ENCODE data around the gene USP34. TPM values are rescaled to one million over a fixed set of nuclear protein-coding genes. Genes with fewer than 3 reads are reported as not detected.
"Not testable (repeated sequence)": the region's sequence is repeated elsewhere in the genome, so short reads cannot be mapped to it uniquely, and the experiment has no call there.

Gene USP34
- total and polyA plus RNA-seq, 7 experiments from 2014 or later = 15.3 to 186 (median 164) TPM

DNA sequence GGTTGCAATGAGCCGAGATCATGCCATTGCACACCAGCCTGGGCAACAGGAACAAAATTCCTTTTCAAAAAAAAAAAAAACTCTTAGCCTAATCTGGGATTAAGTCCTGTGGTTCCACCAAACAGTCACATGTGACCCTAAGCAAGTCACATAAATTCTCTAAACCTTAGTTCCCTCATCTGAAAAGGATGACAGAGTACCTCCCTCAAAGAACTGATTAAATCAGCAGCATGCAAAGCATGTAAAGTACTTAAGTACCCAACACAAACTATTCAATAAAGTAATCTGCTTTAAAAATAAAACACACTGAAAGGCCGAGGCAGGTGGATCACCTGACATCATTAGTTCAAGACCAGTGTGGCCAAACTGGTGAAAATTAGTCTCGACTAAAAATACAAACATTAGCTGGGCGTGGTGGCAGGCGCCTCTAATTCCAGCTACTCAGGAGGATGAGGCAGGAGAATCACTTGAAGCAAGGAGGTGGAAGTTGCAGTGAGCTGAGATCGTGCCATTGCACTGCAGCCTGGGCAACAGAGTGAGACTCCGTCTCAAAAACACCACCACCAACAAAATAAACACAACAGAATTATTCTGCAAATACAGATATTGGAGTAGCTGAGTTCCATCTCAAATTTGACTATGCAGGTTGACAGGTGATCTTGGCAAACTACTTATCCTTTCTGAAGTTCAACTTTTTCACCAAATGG lies 7.0 kb downstream of the USP34 start:
- Mint-ChIP-seq H3K4me1 (peaks cover 31 to 87% (median 58%) of the 10 kb centered on the region in 7 donors), H3K27me3 (no peaks in the 10 kb centered on the region), H3K36me3 (peaks cover 0 to 11% (median 4%) of the 10 kb centered on the region in 5 donors), H3K27ac (peak overlapping the region in 3 of 9 donors; percentile 13 to 54 (median 22)), H3K9me3 (no peaks in the 10 kb centered on the region), H3K4me3 (peak overlapping the region in 7 of 10 donors; percentile 33 to 72 (median 43))
- DNase-seq (no peak), ATAC-seq (no peak)
- ChIA-PET POLR2A (interaction anchor here (1.4 kb wide), 1 partner anchor 74 kb away, joined by 5 read pairs; the partner anchor contains the start of gene XPO1), CTCF (no interaction called here)
- Histone ChIP-seq H3K9me3 (ENCODE audit: control insufficient read depth in 2 of 3, low read length in 3 of 3) (no peaks in the 10 kb centered on the region), H3K27me3 (ENCODE audit: control insufficient read depth in 2 of 2, insufficient read depth in 2 of 2, low read length in 2 of 2) (no peaks in the 10 kb centered on the region), H3K4me1 (ENCODE audit: control insufficient read depth in 2 of 2, insufficient read depth in 2 of 2, low read length in 2 of 2) (peaks cover 30 to 35% of the 10 kb centered on the region in 2 donors), H3K36me3 (ENCODE audit: control insufficient read depth in 2 of 3, insufficient read depth in 3 of 3, low read length in 3 of 3) (no peaks in the 10 kb centered on the region), H3K27ac (ENCODE audit: low read depth, low read length) (no peak overlapping the region), H3K4me3 (ENCODE audit: low read length) (no peak overlapping the region)
- intact Hi-C loops (cut with micrococcal nuclease) = loop anchor here in 1 of 2 donors (2.0 kb wide), 1 partner anchor 15 kb away; no protein-coding TSS in a partner anchor

DNA sequence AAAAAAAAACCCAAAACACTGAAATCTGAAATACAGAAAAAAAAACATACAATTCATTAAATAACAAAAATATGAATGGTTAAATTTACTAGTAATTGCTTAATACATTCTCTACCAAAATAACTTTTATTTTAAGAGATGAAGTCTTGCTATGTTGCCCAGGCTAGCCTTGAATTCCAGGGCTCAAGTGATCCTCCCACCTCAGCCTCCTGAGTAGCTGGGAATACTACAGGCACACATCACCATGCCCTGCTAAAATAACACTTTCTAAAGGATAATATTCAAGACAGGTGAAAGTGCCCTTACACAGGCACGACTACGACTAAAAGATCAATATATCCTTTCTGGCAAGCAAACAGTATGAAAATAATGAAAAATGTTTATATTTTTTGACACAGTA lies 9.5 kb downstream of the USP34 start:
- ChIA-PET POLR2A (interaction anchor here (1.4 kb wide), 1 partner anchor 76 kb away, joined by 3 read pairs; no protein-coding TSS in a partner anchor), CTCF (interaction anchor here (0.7 kb wide), 1 partner anchor 34 kb away, joined by 3 read pairs; no protein-coding TSS in a partner anchor)
- Histone ChIP-seq H3K27ac (ENCODE audit: low read depth, low read length) (no peak overlapping the region), H3K36me3 (ENCODE audit: control insufficient read depth in 2 of 3, insufficient read depth in 3 of 3, low read length in 3 of 3) (no peaks in the 10 kb centered on the region), H3K4me3 (ENCODE audit: low read length) (no peak overlapping the region), H3K27me3 (ENCODE audit: control insufficient read depth in 2 of 2, insufficient read depth in 2 of 2, low read length in 2 of 2) (no peaks in the 10 kb centered on the region), H3K9me3 (ENCODE audit: control insufficient read depth in 2 of 3, low read length in 3 of 3) (no peaks in the 10 kb centered on the region), H3K4me1 (ENCODE audit: control insufficient read depth in 2 of 2, insufficient read depth in 2 of 2, low read length in 2 of 2) (peaks cover 37 to 43% of the 10 kb centered on the region in 2 donors)
- H3K36me3 Mint-ChIP-seq = peaks cover 0 to 11% (median 3%) of the 10 kb centered on the region in 5 donors
- no peak for DNase-seq
- peaks cover 36 to 90% (median 67%) of the 10 kb centered on the region in 7 donors for H3K4me1 Mint-ChIP-seq
- intact Hi-C loops (cut with micrococcal nuclease) = no loop called here
- H3K27ac Mint-ChIP-seq = peak overlapping the region in 1 of 9 donors; percentile 62
- no peaks in the 10 kb centered on the region for H3K9me3 Mint-ChIP-seq
- no peak for ATAC-seq
- peak overlapping the region in 4 of 10 donors; percentile 6 to 52 (median 29) for H3K4me3 Mint-ChIP-seq
- H3K27me3 Mint-ChIP-seq = no peaks in the 10 kb centered on the region

DNA sequence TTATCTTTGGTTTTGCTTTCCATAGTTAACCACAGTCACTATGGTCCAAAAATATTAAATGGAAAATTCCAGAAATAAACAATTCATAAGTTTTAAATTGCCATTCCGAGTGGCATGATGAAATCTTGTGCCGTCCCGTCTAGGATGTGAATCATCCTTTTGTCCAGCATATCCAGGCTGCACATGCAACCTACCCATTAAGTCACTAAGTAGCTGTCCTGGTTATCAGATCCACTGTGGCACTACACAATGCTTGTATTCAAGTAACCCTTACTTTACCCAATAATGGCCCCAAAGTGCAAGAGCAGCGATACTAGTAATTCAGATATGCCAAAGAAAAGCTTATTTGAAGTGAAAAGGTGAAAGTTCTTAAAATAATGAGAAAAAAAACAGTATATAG lies 10.7 kb downstream of the USP34 start:
- Mint-ChIP-seq H3K4me3 (peak overlapping the region in 4 of 10 donors; percentile 16 to 52 (median 32)), H3K9me3 (no peaks in the 10 kb centered on the region), H3K27me3 (no peaks in the 10 kb centered on the region), H3K27ac (peak overlapping the region in 3 of 9 donors; percentile 41 to 73 (median 72)), H3K36me3 (peaks cover 0 to 17% (median 9%) of the 10 kb centered on the region in 5 donors), H3K4me1 (peaks cover 43 to 94% (median 76%) of the 10 kb centered on the region in 7 donors)
- Histone ChIP-seq H3K27me3 (ENCODE audit: control insufficient read depth in 2 of 2, insufficient read depth in 2 of 2, low read length in 2 of 2) (no peaks in the 10 kb centered on the region), H3K4me1 (ENCODE audit: control insufficient read depth in 2 of 2, insufficient read depth in 2 of 2, low read length in 2 of 2) (peaks cover 34 to 47% of the 10 kb centered on the region in 2 donors), H3K27ac (ENCODE audit: low read depth, low read length) (no peak overlapping the region), H3K36me3 (ENCODE audit: control insufficient read depth in 2 of 3, insufficient read depth in 3 of 3, low read length in 3 of 3) (no peaks in the 10 kb centered on the region), H3K4me3 (ENCODE audit: low read length) (no peak overlapping the region), H3K9me3 (ENCODE audit: control insufficient read depth in 2 of 3, low read length in 3 of 3) (no peaks in the 10 kb centered on the region)
- CTCF ChIA-PET = interaction anchor here (0.6 kb wide), 1 partner anchor 31 kb away, joined by 5 read pairs; no protein-coding TSS in a partner anchor
- ATAC-seq (no peak), DNase-seq (no peak)
- intact Hi-C loops (cut with micrococcal nuclease) = no loop called here
- POLR2A ChIA-PET = interaction anchor here (0.6 to 1.4 kb wide), 3 partner anchors 25 to 77 kb away, joined by 3 read pairs; no protein-coding TSS in a partner anchor

DNA sequence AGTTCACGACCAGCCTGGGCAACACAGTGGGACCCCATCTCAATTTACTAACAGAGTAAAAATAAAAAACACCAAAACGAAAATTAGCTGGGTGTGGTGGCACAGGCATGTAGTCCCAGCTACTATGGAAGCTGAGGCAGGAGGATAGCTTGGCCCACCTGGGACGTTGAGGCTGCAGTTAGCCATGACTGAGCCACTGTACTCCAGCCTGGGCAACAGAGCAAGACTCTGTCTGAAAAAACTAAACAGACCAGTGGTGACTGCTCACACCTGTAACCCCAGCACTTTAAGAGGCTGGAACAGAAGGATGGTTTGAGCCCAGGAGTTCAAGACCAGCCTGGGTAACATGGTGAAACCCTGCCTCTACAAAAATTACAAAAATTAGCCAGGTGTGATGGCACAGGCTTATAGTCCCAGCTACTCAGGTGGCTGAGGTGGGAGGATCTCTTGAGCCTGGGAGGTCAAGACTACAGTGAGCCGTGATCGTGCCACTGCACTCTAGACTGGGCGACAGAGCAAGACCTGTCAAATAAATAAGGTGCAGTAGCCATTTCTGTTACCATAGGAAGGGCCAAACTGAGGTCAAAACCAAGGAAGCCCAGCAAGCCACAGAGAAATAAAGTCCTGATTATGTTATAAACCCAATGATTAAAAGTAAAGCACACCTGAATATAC lies 14.0 kb downstream of the USP34 start:
- ATAC-seq (no peak), DNase-seq (no peak)
- H3K36me3 Mint-ChIP-seq = peaks cover 0 to 20% (median 15%) of the 10 kb centered on the region in 5 donors
- H3K4me3 Mint-ChIP-seq = peak overlapping the region in 8 of 10 donors; percentile 45 to 83 (median 76)
- Histone ChIP-seq H3K4me1 (ENCODE audit: control insufficient read depth in 2 of 2, insufficient read depth in 2 of 2, low read length in 2 of 2) (peaks cover 24 to 42% of the 10 kb centered on the region in 2 donors), H3K4me3 (ENCODE audit: low read length) (no peak overlapping the region), H3K27me3 (ENCODE audit: control insufficient read depth in 2 of 2, insufficient read depth in 2 of 2, low read length in 2 of 2) (no peaks in the 10 kb centered on the region), H3K27ac (ENCODE audit: low read depth, low read length) (no peak overlapping the region), H3K36me3 (ENCODE audit: control insufficient read depth in 2 of 3, insufficient read depth in 3 of 3, low read length in 3 of 3) (no peaks in the 10 kb centered on the region), H3K9me3 (ENCODE audit: control insufficient read depth in 2 of 3, low read length in 3 of 3) (no peaks in the 10 kb centered on the region)
- H3K27ac Mint-ChIP-seq = peak overlapping the region in 7 of 9 donors; percentile 17 to 84 (median 76)
- CTCF ChIA-PET = no interaction called here
- intact Hi-C loops (cut with micrococcal nuclease) = loop anchor here in 1 of 2 donors (2.0 kb wide), 1 partner anchor 14 kb away; the partner anchor contains the start of gene USP34
- H3K9me3 Mint-ChIP-seq = peaks cover 0 to 3% (median 0%) of the 10 kb centered on the region in 11 donors
- H3K27me3 Mint-ChIP-seq = no peaks in the 10 kb centered on the region
- peaks cover 38 to 85% (median 69%) of the 10 kb centered on the region in 7 donors for H3K4me1 Mint-ChIP-seq
- POLR2A ChIA-PET = interaction anchor here (1.7 kb wide), 1 partner anchor 13 kb away, joined by 7 read pairs; no protein-coding TSS in a partner anchor

DNA sequence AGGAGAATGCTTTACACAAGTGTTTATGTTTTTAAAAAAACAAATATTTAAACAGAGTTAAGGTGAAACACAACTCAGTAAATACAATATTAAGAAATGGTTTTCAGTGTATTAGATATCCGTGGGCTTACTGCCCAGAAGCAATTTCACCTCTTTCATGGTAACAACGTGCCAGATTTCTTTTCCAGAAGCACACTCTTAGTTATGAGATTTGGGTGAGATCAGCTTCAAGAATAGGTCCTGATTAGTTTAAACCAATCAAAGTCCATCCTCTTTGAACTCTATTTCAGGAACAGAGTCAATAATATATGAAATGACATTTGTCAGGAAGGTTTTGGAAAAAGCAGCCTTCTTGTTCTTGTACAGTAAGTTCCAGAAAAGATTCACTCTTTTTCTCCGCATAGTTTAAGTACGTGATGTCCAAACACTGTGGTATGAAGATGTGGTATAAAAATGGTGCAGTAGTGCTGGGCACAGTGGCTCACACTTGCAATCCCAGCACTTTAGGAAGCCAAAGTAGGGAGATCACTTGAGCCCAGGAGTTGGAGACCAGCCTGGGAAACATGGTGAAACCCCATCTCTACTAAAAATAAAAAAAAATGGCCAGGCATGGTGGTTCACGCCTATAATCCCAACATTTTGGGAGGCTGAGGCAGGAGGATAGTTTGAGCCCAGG lies 14.7 kb downstream of the USP34 start:
- Histone ChIP-seq H3K27me3 (ENCODE audit: control insufficient read depth in 2 of 2, insufficient read depth in 2 of 2, low read length in 2 of 2) (no peaks in the 10 kb centered on the region), H3K4me3 (ENCODE audit: low read length) (no peak overlapping the region), H3K36me3 (ENCODE audit: control insufficient read depth in 2 of 3, insufficient read depth in 3 of 3, low read length in 3 of 3) (no peaks in the 10 kb centered on the region), H3K27ac (ENCODE audit: low read depth, low read length) (no peak overlapping the region), H3K9me3 (ENCODE audit: control insufficient read depth in 2 of 3, low read length in 3 of 3) (no peaks in the 10 kb centered on the region), H3K4me1 (ENCODE audit: control insufficient read depth in 2 of 2, insufficient read depth in 2 of 2, low read length in 2 of 2) (peaks cover 24 to 42% of the 10 kb centered on the region in 2 donors)
- Mint-ChIP-seq H3K36me3 (peaks cover 0 to 19% (median 18%) of the 10 kb centered on the region in 5 donors), H3K27me3 (no peaks in the 10 kb centered on the region), H3K4me3 (peak overlapping the region in 5 of 10 donors; percentile 11 to 78 (median 56)), H3K27ac (peak overlapping the region in 8 of 9 donors; percentile 1 to 84 (median 76)), H3K9me3 (peaks cover 0 to 4% (median 0%) of the 10 kb centered on the region in 11 donors), H3K4me1 (peaks cover 38 to 82% (median 67%) of the 10 kb centered on the region in 7 donors)
- DNase-seq (no peak), ATAC-seq (no peak)
- intact Hi-C loops (cut with micrococcal nuclease) = loop anchor here in 1 of 2 donors (2.0 kb wide), 1 partner anchor 15 kb away; the partner anchor contains the start of gene USP34
- CTCF ChIA-PET = no interaction called here
- POLR2A ChIA-PET = no interaction called here

DNA sequence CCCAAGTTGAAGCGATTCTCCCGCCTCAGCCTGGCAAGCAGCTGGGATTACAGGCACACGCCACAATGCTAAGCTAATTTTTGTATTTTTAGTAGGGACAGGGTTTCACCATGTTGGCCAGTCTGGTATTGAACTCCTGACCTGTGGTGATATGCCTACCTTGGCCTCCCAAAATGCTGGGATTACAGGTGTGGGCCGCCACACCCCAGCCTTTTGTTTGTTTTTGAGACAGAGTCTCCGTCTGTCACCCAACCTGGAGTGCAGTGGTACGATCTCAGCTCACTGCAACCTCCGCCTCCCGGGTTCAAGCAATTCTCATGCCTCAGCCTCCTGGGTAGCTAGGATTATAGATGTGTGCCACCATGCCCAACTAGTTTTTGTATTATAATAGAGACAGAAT lies 15.9 kb downstream of the USP34 start:
- peaks cover 17 to 34% of the 10 kb centered on the region in 2 donors for H3K4me1 ChIP-seq (ENCODE audit: control insufficient read depth in 2 of 2, insufficient read depth in 2 of 2, low read length in 2 of 2)
- H3K4me3 ChIP-seq (ENCODE audit: low read length); H3K27me3 ChIP-seq (ENCODE audit: control insufficient read depth in 2 of 2, insufficient read depth in 2 of 2, low read length in 2 of 2); DNase-seq; H3K27me3 Mint-ChIP-seq; POLR2A ChIA-PET; H3K36me3 ChIP-seq (ENCODE audit: control insufficient read depth in 2 of 3, insufficient read depth in 3 of 3, low read length in 3 of 3); H3K9me3 ChIP-seq (ENCODE audit: control insufficient read depth in 2 of 3, low read length in 3 of 3); H3K9me3 Mint-ChIP-seq; intact Hi-C loops (cut with micrococcal nuclease); H3K27ac ChIP-seq (ENCODE audit: low read depth, low read length); ATAC-seq: not testable (repeated sequence)
- Mint-ChIP-seq H3K4me3 (peak overlapping the region in 1 of 10 donors; percentile 78), H3K36me3 (peaks cover 0 to 28% (median 21%) of the 10 kb centered on the region in 5 donors), H3K27ac (peak overlapping the region in 2 of 9 donors; percentile 14 to 50), H3K4me1 (peaks cover 38 to 81% (median 68%) of the 10 kb centered on the region in 7 donors)
- CTCF ChIA-PET = interaction anchor here (1.2 to 1.4 kb wide), 2 partner anchors 15 to 29 kb away, joined by 3 to 4 read pairs; no protein-coding TSS in a partner anchor

Data from naive thymus-derived CD4-positive, alpha-beta T cell (primary cell).